KMS-11 (cell line): ENCODE results near the gene MYT1.

Source experiments
- H2AFZ ChIP-seq: fragments of 200-600 bp; sonication (generic); 2 replicates; pipeline ENCODE4 v1.6.1; 2016; ENCODE audit warnings: antibody characterized with exemption, mixed run types, low read depth
- H3K27ac ChIP-seq: fragments of 200-600 bp; sonication (generic); 2 replicates; pipeline ENCODE4 v1.6.1; 2016; ENCODE audit warnings: mild to moderate bottlenecking, mixed run types
- H3K27me3 ChIP-seq: fragments of 200-600 bp; sonication (generic); 2 replicates; pipeline ENCODE4 v1.6.1; 2017; ENCODE audit warnings: mild to moderate bottlenecking, low read depth, mixed run types, moderate library complexity; ENCODE audit not compliant: insufficient read depth
- H3K36me3 ChIP-seq: fragments of 200-600 bp; sonication (generic); 2 replicates; pipeline ENCODE4 v1.6.1; 2017; ENCODE audit warnings: mild to moderate bottlenecking, mixed run types; ENCODE audit not compliant: insufficient read depth
- H3K4me1 ChIP-seq: fragments of 200-600 bp; sonication (generic); 2 replicates; pipeline ENCODE4 v1.6.1; 2016; ENCODE audit warnings: mild to moderate bottlenecking, low read depth, mixed run types; ENCODE audit not compliant: poor library complexity, severe bottlenecking
- H3K4me2 ChIP-seq: fragments of 200-600 bp; sonication (generic); 2 replicates; pipeline ENCODE4 v1.7.0; 2016; ENCODE audit warnings: mild to moderate bottlenecking, mixed run types
- H3K4me3 ChIP-seq: fragments of 200-600 bp; sonication (generic); IDR thresholded peaks from 2 replicates; pipeline ENCODE4 v1.6.1; 2017; ENCODE audit warnings: low read depth, low read length, mixed read lengths; ENCODE audit not compliant: insufficient read depth
- H3K79me2 ChIP-seq: fragments of 200-600 bp; sonication (generic); 2 replicates; pipeline ENCODE4 v1.6.1; 2016; ENCODE audit warnings: low read depth, mixed run types; ENCODE audit not compliant: insufficient read depth
- H3K9ac ChIP-seq: fragments of 200-600 bp; sonication (generic); 2 replicates; pipeline ENCODE4 v1.6.1; 2016; ENCODE audit warnings: mild to moderate bottlenecking, mixed run types
- H4K20me1 ChIP-seq: fragments of 200-600 bp; sonication (generic); 2 replicates; pipeline ENCODE4 v1.6.1; 2016; ENCODE audit warnings: mild to moderate bottlenecking, mixed run types; ENCODE audit not compliant: insufficient read depth
- CTCF ChIP-seq: fragments of 200-600 bp; sonication (generic); conservative IDR thresholded peaks from 2 replicates; pipeline ENCODE4 v1.6.1; 2017; ENCODE audit warnings: low read depth, mild to moderate bottlenecking, antibody characterized with exemption, low read length, moderate library complexity, mixed read lengths

The MYT1 gene

DNA sequence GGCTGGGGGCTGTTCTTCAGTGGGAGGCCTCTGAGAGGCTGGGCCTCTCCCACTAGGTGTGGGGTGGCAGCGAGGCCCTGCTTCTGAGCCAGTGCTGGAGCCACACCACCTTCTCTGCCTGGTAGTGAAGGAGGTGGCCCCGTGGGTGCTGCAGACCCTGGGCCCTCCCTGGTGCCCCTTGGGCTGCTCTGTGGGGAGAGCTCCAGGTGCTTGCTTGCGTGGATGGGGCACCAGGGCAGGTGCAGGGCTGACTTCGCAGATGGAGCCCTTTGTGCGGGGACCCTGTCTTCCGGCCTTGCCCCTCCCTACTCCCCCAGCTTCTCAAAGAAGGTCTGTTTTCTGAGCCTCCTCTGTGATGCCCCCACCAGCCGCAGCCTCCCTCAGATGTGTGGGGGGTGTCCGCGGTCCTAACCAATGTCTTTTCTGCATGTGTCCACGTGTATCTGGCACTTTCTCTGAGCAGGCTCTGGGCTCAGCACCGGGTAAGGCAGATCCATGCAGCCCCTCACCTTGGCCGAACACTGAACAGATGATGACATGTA, 17.2 kb upstream of the MYT1 start:
- no peak for TF ChIP-seq CTCF
- H4K20me1 ChIP-seq, result no peaks in the 10 kb centered on the region
- no peaks in the 10 kb centered on the region for H3K4me1 ChIP-seq
- H3K79me2 ChIP-seq, result no peaks in the 10 kb centered on the region
- H3K4me2 ChIP-seq, result no peak overlapping the region
- H2AFZ ChIP-seq, result no peak overlapping the region
- no peaks in the 10 kb centered on the region for H3K36me3 ChIP-seq
- no peak overlapping the region for H3K4me3 ChIP-seq
- H3K9ac ChIP-seq, result no peak overlapping the region
- no peak overlapping the region for H3K27ac ChIP-seq
- H3K27me3 ChIP-seq, result peaks cover 59% of the 10 kb centered on the region

- no peak overlapping the region for H3K9ac ChIP-seq
- no peaks in the 10 kb centered on the region for H4K20me1 ChIP-seq
- TF ChIP-seq CTCF, result no peak
- H3K27ac ChIP-seq, result no peak overlapping the region
- H2AFZ ChIP-seq, result no peak overlapping the region
- H3K4me2 ChIP-seq, result no peak overlapping the region
- H3K4me1 ChIP-seq, result no peaks in the 10 kb centered on the region
- no peaks in the 10 kb centered on the region for H3K79me2 ChIP-seq
- no peak overlapping the region for H3K4me3 ChIP-seq
- no peaks in the 10 kb centered on the region for H3K36me3 ChIP-seq
- H3K27me3 ChIP-seq, result peaks cover 64% of the 10 kb centered on the region
These were observed 15.7 kb upstream of the MYT1 start for GRCh38 chr20:64148581-64148980.

DNA sequence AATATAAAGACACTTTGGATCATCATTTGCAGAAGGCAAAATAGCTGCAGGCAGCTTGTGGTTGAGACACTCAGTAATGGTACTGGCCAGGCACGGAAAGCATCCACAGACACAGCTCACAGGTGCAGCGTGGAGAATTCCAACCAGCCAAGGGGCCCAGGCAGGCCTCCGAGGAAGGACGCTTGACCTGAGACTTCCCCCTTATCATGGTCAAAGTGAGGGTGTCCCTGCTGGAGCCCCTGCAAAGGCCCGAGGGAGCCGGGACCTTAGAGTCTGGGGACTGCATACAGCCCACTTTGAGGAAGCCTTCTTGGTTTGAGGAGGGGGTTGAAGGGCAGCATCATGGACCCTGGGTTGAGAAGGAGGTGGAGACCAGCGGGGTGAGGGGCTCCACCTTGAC, 15.1 kb upstream of the MYT1 start:
- no peak for TF ChIP-seq CTCF
- no peak overlapping the region for H3K4me2 ChIP-seq

DNA sequence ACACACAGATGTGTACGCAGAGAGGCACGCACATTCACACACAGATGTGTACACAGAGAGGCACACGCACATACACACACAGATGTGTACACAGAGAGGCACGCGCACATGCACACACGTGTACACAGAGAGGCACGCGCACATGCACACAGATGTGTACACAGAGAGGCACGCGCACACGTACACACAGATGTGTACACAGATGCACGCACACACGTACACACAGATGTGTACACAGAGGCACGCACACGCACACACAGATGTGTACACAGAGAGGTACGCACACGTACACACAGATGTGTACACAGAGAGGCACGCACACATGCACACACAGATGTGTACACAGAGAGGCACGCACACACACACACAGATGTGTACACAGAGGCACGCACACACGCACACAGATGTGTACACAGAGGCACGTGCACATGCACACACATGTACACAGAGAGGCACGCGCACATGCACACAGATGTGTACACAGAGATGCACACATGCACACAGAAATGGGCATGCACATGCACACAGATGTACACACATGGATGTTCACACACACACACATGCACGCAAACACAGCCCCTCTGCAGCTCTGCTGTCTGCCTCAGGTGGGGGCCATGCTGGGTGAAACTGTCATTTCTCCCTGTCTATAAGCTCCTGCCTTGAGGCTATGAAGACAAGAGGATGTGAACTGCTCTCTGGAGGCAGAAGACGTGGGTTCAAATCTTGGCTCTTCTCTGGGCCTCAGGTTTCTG, 14.3 kb upstream of the MYT1 start:
- Histone ChIP-seq H3K4me2 (no peak overlapping the region), H3K27me3 (peaks cover 77% of the 10 kb centered on the region), H3K9ac (no peak overlapping the region), H3K27ac (no peak overlapping the region), H3K79me2 (no peaks in the 10 kb centered on the region), H2AFZ (no peak overlapping the region), H3K4me3 (no peak overlapping the region), H3K4me1 (no peaks in the 10 kb centered on the region), H3K36me3 (no peaks in the 10 kb centered on the region), H4K20me1 (no peaks in the 10 kb centered on the region)
- no peak for TF ChIP-seq CTCF

More for the DNA sequence above, 15.1 kb upstream of the MYT1 start:
- Histone ChIP-seq H4K20me1 (no peaks in the 10 kb centered on the region), H3K4me3 (no peak overlapping the region), H3K4me1 (no peaks in the 10 kb centered on the region), H3K36me3 (no peaks in the 10 kb centered on the region), H3K27me3 (peaks cover 68% of the 10 kb centered on the region), H3K79me2 (no peaks in the 10 kb centered on the region), H2AFZ (no peak overlapping the region), H3K9ac (no peak overlapping the region), H3K27ac (no peak overlapping the region)
